Stimulated activated CD8-positive, alpha-beta memory T cell treated with anti-CD3 and anti-CD28 coated beads, Interleukin-4, amount 100 ng/mL, for 4 hours (primary cell): ENCODE data around the gene ADAM17.
"Not testable (repeated sequence)": the region's sequence is repeated elsewhere in the genome, so short reads cannot be mapped to it uniquely, and the experiment has no call there.

Experiments
- DNase-seq, 2 donors: peaks; one replicate each; pipeline ENCODE4 v3.0.0-alpha.2; 2020; ENCODE audit warnings: low read depth in 2 of 2, low spot score in 1 of 2

ADAM17 gene

GRCh38 chr2:9524291-9524690, 31.3 kb downstream of the ADAM17 start:
- DNase-seq = no peak

- DNase-seq = no peak
Measured at GRCh38 chr2:9519250-9519649, 36.4 kb downstream of the ADAM17 start.

- DNase-seq = no peak
Measured at GRCh38 chr2:9518780-9519179, 36.9 kb downstream of the ADAM17 start.

DNA sequence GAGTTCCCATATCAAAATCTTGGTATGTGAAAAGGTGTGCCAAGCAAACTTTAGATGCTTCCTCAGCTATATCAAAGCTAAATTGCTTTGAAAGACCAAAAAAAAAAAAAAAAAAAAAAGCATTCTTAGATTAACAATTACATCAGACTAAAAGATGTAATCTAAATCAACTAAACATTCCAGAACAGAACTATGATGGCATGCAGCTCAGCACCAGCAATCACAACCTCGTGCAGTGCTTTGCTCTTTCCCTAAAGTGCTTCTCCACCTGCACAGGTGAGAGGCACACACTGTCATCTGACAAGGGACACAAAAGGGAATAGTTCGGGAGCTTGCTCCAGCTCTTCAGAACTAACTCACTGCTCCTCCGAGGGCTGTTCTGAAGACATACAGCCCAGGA, 37.5 kb downstream of the ADAM17 start:
- no peak for DNase-seq

DNA sequence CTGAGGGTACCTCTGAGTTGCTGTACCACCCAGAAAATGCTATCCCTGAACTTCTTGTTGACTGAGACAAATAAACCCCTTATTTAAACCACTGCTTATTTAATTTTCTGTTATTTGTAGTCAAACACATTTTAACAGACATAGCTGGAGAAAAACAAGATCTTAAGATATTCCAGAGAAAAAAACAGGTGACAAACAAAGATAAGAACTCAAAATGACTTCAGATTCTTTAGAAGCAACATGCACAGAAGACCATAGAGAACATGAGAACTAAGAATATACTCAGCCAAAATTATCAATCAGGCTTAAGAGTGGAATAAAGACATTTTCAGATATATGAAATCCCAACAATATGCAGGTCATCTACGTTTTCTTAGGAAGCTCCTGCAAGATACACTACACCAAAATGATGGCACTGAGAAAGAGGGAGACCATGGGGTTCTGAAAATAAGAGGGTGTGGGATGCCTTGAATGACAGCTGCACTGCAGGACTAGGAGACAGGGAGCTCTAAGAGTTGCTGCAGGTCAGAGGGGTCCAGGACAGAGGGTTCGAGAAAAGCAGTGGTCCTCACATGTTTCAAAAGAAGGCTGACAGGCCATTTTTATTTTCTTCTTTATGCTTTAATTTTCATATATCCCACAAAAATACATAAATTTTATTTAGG, 38.4 kb downstream of the ADAM17 start:
- DNase-seq = no peak

- DNase-seq = not testable (repeated sequence)
Measured at GRCh38 chr2:9513946-9514345, 41.7 kb downstream of the ADAM17 start.

- DNase-seq = no peak
Measured at GRCh38 chr2:9508931-9509330, 46.7 kb downstream of the ADAM17 start.

DNA sequence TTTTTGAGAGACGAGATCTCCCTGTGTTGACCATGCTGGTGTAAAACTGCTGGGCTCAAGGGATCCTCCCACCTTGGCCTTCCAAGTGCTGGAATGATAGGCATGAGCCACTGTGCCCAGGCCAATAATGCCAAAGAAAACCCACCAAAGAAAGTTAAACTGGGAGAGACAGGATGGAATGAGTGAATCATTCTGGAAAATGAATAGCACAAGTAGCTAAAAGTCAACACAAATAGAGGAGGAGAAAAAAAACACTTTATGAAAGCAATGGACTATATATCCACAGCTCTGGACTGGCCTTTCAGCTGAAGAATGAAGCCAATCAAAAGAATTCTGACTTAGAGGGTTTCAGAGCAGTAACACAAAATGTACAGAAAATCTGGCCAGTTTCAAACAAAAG, 57.4 kb downstream of the ADAM17 start:
- no peak for DNase-seq

- DNase-seq = no peak
Measured at GRCh38 chr2:9497017-9497416, 58.6 kb downstream of the ADAM17 start.

- DNase-seq = no peak
Measured at GRCh38 chr2:9494081-9494480, 61.5 kb downstream of the ADAM17 start.

- DNase-seq = no peak
Measured at GRCh38 chr2:9493478-9493877, 62.2 kb downstream of the ADAM17 start.

DNA sequence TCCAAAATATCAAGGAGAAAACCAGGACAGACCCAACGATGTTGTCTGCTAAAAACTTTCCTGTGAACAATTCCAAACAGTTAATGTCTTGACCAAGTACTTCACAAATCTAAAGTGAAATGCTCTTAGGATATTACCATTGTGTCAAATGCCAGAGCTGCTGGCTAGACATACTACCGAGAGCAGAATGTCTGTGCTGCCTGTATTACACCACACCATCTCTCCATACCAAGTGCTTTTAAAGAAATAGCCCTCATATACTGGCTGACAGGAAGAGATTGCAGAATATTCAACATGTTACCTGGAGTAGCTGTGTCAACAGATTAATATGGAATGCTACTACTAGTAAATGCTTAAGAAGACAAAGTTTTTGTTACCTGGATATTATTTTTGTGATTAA, 62.7 kb downstream of the ADAM17 start:
- DNase-seq = no peak

- no peak for DNase-seq
Measured at GRCh38 chr2:9490789-9491188, 64.8 kb downstream of the ADAM17 start.

GRCh38 chr2:9488583-9489547, 66.8 kb downstream of the ADAM17 start:
- DNase-seq = no peak

GRCh38 chr2:9484533-9484932, 71.1 kb downstream of the ADAM17 start:
- no peak for DNase-seq

- DNase-seq = no peak
Measured at GRCh38 chr2:9483107-9483506, 72.5 kb downstream of the ADAM17 start.

- DNase-seq = no peak
Measured at GRCh38 chr2:9480157-9480556, 75.5 kb downstream of the ADAM17 start.

GRCh38 chr2:9478526-9478925, 77.1 kb downstream of the ADAM17 start:
- no peak for DNase-seq

GRCh38 chr2:9477914-9478313, 77.7 kb downstream of the ADAM17 start:
- no peak for DNase-seq

GRCh38 chr2:9474361-9475057, 81.1 kb downstream of the ADAM17 start, which contains the start of gene IAH1:
TSS of gene IAH1 (plus strand) at chr2:9474551. CDS start at chr2:9474567, 16 bp downstream.
- DNase-seq = peak; percentile 54 to 66

GRCh38 chr2:9473985-9474360, 81.7 kb downstream of the ADAM17 start:
- peak; percentile 27 to 34 for DNase-seq
